HEK293 (cell line): Measurements from ENCODE around the gene CPN1.
A peak's percentile ranks its signal among the peaks of the same experiment; 100 is the strongest.

Experiments used
- CTCF ChIA-PET: fragments of 350-600 bp; formaldehyde crosslinking; extraction: SDS; loops from one replicate; lab custom pipeline; 2021; ENCODE audit warnings: antibody characterized with exemption; lab: Yijun Ruan, JAX
- POLR2A ChIA-PET: fragments of 300-600 bp; formaldehyde crosslinking; extraction: SDS; loops from one replicate; lab custom pipeline; 2020; ENCODE audit warnings: antibody characterized with exemption, inconsistent platforms; lab: Yijun Ruan, JAX
- H3K27ac ChIP-seq: fragments of 200-500 bp; sonication (Bioruptor generic); 2 replicates; pipeline ENCODE4 v1.5.1; 2014; ENCODE audit warnings: low read depth, low read length, control low read depth, inconsistent platforms; ENCODE audit errors: extremely low read depth
- H3K36me3 ChIP-seq, 2 experiments: fragments of 200-500 bp in 1 of 2; sonication (Bioruptor generic) in 1 of 2; 1 replicate in 1 of 2; 2 replicates in 1 of 2; pipeline ENCODE4 v1.5.1; 2014 to 2017; ENCODE audit warnings: inconsistent platforms in 2 of 2, low read length in 2 of 2; ENCODE audit not compliant: control insufficient read depth in 2 of 2, insufficient read depth in 1 of 2
- H3K4me1 ChIP-seq: fragments of 200-500 bp; sonication (Bioruptor generic); 2 replicates; pipeline ENCODE4 v1.5.1; 2014; ENCODE audit warnings: mild to moderate bottlenecking, low read length, inconsistent platforms; ENCODE audit not compliant: control insufficient read depth, insufficient read depth
- H3K4me3 ChIP-seq: 2 replicates; pipeline ENCODE4 v1.5.1; 2011; ENCODE audit warnings: low read depth, mild to moderate bottlenecking, control low read depth, low read length, moderate library complexity
- H3K9me3 ChIP-seq: fragments of 200-500 bp; sonication (Bioruptor generic); 2 replicates; pipeline ENCODE4 v1.5.1; 2014; ENCODE audit warnings: low read depth, low read length, inconsistent platforms; ENCODE audit not compliant: control insufficient read depth, insufficient read depth
- GLIS2 ChIP-seq: fragments of 450-650 bp; formaldehyde crosslinking; IDR thresholded peaks from 2 replicates; pipeline ENCODE4 v1.5.1; 2016; ENCODE audit warnings: missing biosample characterization, missing genetic modification characterization
- PRDM1 ChIP-seq: fragments of 450-650 bp; formaldehyde crosslinking; IDR thresholded peaks from 2 replicates; pipeline ENCODE4; 2016; ENCODE audit warnings: missing biosample characterization, missing genetic modification characterization
- ZFP3 ChIP-seq: fragments of 450-650 bp; formaldehyde crosslinking; IDR thresholded peaks from 2 replicates; pipeline ENCODE4 v1.5.1; 2016; ENCODE audit warnings: low read depth, missing biosample characterization, missing genetic modification characterization
- ZNF404 ChIP-seq: fragments of 450-650 bp; formaldehyde crosslinking; IDR thresholded peaks from 2 replicates; pipeline ENCODE4 v1.5.1; 2017; ENCODE audit warnings: missing biosample characterization, missing genetic modification characterization
- ZNF426 ChIP-seq: fragments of 450-650 bp; formaldehyde crosslinking; IDR thresholded peaks from 2 replicates; pipeline ENCODE4 v1.5.1; 2017; ENCODE audit warnings: missing biosample characterization, missing genetic modification characterization, mild to moderate bottlenecking, inconsistent platforms, moderate library complexity
- ZNF549 ChIP-seq: fragments of 450-650 bp; IDR thresholded peaks from 2 replicates; pipeline ENCODE4 v1.5.1; 2018; ENCODE audit warnings: missing biosample characterization, missing genetic modification characterization, mild to moderate bottlenecking, inconsistent platforms, moderate library complexity
- ZNF629 ChIP-seq: fragments of 450-650 bp; formaldehyde crosslinking; IDR thresholded peaks from 2 replicates; pipeline ENCODE4 v1.5.1; 2017; ENCODE audit warnings: missing biosample characterization, missing genetic modification characterization
- ZNF660 ChIP-seq: fragments of 450-650 bp; IDR thresholded peaks from 2 replicates; pipeline ENCODE4 v1.5.1; 2018; ENCODE audit warnings: missing biosample characterization, mild to moderate bottlenecking, missing genetic modification characterization
- ZNF830 ChIP-seq: fragments of 450-650 bp; IDR thresholded peaks from 2 replicates; pipeline ENCODE4 v1.5.0; 2018; ENCODE audit warnings: missing biosample characterization, missing genetic modification characterization, low read depth, mild to moderate bottlenecking, moderate library complexity
- TF ChIP-seq, protein P1 (sequence below): fragments of 450-650 bp; formaldehyde crosslinking; IDR thresholded peaks from 2 replicates; pipeline ENCODE4 v1.5.1; 2016; ENCODE audit warnings: missing biosample characterization, missing genetic modification characterization
- TF ChIP-seq, protein P2 (sequence below): fragments of 450-650 bp; formaldehyde crosslinking; IDR thresholded peaks from 2 replicates; pipeline ENCODE4; 2016; ENCODE audit warnings: missing biosample characterization, missing genetic modification characterization
- TF ChIP-seq, protein P3 (sequence below): fragments of 450-650 bp; formaldehyde crosslinking; IDR thresholded peaks from 2 replicates; pipeline ENCODE4 v1.5.1; 2016; ENCODE audit warnings: missing biosample characterization, missing genetic modification characterization
- TF ChIP-seq, protein P4 (sequence below): fragments of 450-650 bp; formaldehyde crosslinking; IDR thresholded peaks from 2 replicates; pipeline ENCODE4 v1.5.1; 2016; ENCODE audit warnings: missing biosample characterization, missing genetic modification characterization, borderline replicate concordance
- TF ChIP-seq, protein P5 (sequence below): fragments of 450-650 bp; formaldehyde crosslinking; IDR thresholded peaks from 2 replicates; pipeline ENCODE4 v1.5.1; 2016; ENCODE audit warnings: missing biosample characterization, missing genetic modification characterization
- TF ChIP-seq, protein P6 (sequence below): fragments of 450-650 bp; formaldehyde crosslinking; IDR thresholded peaks from 2 replicates; pipeline ENCODE4 v1.5.1; 2017; ENCODE audit warnings: missing biosample characterization, missing genetic modification characterization

The CPN1 gene

DNA sequence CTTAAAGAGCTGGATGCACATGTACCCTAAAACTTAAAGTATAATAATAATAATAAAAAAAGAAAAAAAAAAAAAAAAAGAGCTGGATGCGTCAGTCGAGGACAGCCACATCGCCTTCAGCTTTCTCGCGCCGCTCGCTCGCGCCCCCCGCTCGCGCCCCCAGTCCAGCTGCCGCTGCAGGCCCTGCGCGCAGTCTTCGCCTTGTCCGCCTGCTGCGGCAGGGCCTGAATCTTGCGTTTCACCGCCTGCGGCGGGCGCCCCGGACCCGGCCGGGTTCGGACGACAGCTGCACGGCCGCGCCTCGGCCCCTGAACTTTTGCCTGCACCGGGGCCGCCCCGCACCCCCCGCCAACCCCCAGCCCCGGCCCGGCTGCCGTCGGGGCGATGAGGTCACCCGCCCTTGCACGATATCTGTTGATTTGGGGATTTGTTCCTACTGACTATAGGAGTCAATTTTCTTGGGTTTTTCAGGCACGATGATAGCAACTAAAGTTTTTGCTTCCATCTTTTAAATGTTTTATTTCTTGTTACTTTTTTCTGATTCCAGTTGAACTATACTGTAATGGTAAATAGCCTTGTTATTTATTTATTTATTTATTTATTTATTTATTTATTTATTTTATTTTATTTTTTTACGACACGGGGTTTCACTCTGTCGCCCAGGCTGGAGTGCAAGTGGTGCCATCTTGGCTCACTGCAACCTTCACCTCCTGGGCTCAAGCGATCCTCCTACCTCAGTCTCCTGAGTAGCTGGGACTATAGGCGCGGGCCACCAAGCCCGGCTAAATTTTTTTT, 33.5 kb upstream of the CPN1 start (continued):
- TF ChIP-seq ZNF426 (peak; percentile 66), PRDM1 (tag by site-specific recombination) (no peak)
- TF ChIP-seq, protein P1, sequence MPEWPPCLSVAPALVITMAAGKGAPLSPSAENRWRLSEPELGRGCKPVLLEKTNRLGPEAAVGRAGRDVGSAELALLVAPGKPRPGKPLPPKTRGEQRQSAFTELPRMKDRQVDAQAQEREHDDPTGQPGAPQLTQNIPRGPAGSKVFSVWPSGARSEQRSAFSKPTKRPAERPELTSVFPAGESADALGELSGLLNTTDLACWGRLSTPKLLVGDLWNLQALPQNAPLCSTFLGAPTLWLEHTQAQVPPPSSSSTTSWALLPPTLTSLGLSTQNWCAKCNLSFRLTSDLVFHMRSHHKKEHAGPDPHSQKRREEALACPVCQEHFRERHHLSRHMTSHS (tag by site-specific recombination), result no peak

DNA sequence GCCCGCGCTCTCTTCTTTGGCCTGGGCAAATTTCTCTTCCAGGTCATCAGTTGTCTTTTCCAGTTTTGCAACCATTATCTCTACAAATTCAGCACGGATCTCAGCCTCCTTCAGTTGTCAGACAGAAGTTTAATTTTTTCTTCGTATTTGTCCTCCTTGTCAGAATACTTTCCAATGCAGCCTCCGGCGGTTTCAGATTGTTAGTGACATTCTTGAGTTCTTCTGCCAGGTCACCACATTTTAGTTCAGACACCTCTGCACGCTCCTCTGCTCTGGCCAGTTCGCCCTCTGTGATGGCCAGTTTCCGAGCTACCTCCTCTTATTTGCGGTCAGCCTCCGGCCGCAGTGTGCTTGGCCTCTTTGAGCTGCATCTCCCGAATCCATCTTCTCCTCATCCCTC, 32.8 kb upstream of the CPN1 start:
- H3K27ac ChIP-seq, result no peak overlapping the region
- ChIA-PET CTCF (interaction anchor here (0.9 kb wide), 1 partner anchor 19 kb away, joined by 3 read pairs; no protein-coding TSS in a partner anchor), POLR2A (no interaction called here)
- no peak for TF ChIP-seq ZFP3 (tag by site-specific recombination)
- TF ChIP-seq, protein P2, sequence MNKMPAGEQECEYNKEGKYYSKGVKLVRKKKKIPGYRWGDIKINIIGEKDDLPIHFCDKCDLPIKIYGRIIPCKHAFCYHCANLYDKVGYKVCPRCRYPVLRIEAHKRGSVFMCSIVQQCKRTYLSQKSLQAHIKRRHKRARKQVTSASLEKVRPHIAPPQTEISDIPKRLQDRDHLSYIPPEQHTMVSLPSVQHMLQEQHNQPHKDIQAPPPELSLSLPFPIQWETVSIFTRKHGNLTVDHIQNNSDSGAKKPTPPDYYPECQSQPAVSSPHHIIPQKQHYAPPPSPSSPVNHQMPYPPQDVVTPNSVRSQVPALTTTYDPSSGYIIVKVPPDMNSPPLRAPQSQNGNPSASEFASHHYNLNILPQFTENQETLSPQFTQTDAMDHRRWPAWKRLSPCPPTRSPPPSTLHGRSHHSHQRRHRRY, result no peak
- TF ChIP-seq GLIS2, result no peak
- TF ChIP-seq, protein P3, sequence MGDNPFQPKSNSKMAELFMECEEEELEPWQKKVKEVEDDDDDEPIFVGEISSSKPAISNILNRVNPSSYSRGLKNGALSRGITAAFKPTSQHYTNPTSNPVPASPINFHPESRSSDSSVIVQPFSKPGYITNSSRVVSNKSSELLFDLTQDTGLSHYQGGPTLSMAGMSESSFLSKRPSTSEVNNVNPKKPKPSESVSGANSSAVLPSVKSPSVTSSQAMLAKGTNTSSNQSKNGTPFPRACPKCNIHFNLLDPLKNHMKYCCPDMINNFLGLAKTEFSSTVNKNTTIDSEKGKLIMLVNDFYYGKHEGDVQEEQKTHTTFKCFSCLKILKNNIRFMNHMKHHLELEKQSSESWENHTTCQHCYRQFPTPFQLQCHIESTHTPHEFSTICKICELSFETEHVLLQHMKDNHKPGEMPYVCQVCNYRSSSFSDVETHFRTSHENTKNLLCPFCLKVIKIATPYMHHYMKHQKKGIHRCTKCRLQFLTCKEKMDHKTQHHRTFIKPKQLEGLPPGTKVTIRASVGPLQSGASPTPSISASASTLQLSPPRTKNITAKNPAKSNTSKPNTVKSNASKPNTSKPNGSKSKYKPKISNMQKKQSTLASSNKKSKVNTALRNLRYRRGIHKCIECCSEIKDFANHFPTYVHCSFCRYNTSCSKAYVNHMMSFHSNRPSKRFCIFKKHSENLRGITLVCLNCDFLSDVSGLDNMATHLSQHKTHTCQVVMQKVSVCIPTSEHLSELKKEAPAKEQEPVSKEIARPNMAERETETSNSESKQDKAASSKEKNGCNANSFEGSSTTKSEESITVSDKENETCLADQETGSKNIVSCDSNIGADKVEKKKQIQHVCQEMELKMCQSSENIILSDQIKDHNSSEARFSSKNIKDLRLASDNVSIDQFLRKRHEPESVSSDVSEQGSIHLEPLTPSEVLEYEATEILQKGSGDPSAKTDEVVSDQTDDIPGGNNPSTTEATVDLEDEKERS (tag by site-specific recombination), result no peak
- TF ChIP-seq ZNF404 (tag by site-specific recombination), result no peak
- no peak for TF ChIP-seq ZNF549 (tag by site-specific recombination)
- TF ChIP-seq, protein P4, sequence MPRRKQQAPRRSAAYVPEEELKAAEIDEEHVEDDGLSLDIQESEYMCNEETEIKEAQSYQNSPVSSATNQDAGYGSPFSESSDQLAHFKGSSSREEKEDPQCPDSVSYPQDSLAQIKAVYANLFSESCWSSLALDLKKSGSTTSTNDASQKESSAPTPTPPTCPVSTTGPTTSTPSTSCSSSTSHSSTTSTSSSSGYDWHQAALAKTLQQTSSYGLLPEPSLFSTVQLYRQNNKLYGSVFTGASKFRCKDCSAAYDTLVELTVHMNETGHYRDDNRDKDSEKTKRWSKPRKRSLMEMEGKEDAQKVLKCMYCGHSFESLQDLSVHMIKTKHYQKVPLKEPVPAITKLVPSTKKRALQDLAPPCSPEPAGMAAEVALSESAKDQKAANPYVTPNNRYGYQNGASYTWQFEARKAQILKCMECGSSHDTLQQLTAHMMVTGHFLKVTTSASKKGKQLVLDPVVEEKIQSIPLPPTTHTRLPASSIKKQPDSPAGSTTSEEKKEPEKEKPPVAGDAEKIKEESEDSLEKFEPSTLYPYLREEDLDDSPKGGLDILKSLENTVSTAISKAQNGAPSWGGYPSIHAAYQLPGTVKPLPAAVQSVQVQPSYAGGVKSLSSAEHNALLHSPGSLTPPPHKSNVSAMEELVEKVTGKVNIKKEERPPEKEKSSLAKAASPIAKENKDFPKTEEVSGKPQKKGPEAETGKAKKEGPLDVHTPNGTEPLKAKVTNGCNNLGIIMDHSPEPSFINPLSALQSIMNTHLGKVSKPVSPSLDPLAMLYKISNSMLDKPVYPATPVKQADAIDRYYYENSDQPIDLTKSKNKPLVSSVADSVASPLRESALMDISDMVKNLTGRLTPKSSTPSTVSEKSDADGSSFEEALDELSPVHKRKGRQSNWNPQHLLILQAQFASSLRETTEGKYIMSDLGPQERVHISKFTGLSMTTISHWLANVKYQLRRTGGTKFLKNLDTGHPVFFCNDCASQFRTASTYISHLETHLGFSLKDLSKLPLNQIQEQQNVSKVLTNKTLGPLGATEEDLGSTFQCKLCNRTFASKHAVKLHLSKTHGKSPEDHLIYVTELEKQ (tag by site-specific recombination), result no peak
- TF ChIP-seq, protein P5, sequence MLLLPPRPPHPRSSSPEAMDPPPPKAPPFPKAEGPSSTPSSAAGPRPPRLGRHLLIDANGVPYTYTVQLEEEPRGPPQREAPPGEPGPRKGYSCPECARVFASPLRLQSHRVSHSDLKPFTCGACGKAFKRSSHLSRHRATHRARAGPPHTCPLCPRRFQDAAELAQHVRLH (tag by site-specific recombination), result no peak
- TF ChIP-seq ZNF629 (tag by site-specific recombination), result no peak
- TF ChIP-seq ZNF830 (tag by site-specific recombination), result no peak
- TF ChIP-seq ZNF660 (tag by site-specific recombination), result no peak
- TF ChIP-seq, protein P6, sequence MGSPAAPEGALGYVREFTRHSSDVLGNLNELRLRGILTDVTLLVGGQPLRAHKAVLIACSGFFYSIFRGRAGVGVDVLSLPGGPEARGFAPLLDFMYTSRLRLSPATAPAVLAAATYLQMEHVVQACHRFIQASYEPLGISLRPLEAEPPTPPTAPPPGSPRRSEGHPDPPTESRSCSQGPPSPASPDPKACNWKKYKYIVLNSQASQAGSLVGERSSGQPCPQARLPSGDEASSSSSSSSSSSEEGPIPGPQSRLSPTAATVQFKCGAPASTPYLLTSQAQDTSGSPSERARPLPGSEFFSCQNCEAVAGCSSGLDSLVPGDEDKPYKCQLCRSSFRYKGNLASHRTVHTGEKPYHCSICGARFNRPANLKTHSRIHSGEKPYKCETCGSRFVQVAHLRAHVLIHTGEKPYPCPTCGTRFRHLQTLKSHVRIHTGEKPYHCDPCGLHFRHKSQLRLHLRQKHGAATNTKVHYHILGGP (tag by site-specific recombination), result no peak
- TF ChIP-seq, all 188 proteins: peak for 0
- no peaks in the 10 kb centered on the region for H3K9me3 ChIP-seq
- H3K4me3 ChIP-seq, result no peak overlapping the region
- H3K36me3 ChIP-seq, result no peaks in the 10 kb centered on the region
- no peaks in the 10 kb centered on the region for H3K4me1 ChIP-seq
